Kidney tubule cell (primary cell): Measurements from ENCODE around the gene PMM2.
A peak's percentile ranks its signal among the peaks of the same experiment; 100 is the strongest.
"Not testable (repeated sequence)": the region's sequence is repeated elsewhere in the genome, so short reads cannot be mapped to it uniquely, and the experiment has no call there.

ENCODE experiments used
- DNase-seq: peaks from one replicate; pipeline ENCODE4 v3.0.0-alpha.2; 2018; ENCODE audit warnings: low spot score

Gene PMM2

GRCh38 chr16:8867216-8867931 is 69.7 kb downstream of the PMM2 start:
- no peak for DNase-seq

- DNase-seq: no peak
These were observed 70.3 kb downstream of the PMM2 start for GRCh38 chr16:8867932-8868415.

GRCh38 chr16:8868416-8869211 is 71.0 kb downstream of the PMM2 start, which contains the start of gene CARHSP1:
TSS of gene CARHSP1 (minus strand) at chr16:8869006. CDS start at chr16:8859328, 9,678 bp downstream.
- peak; percentile 93 for DNase-seq

- no peak for DNase-seq
These were observed 71.8 kb downstream of the PMM2 start for GRCh38 chr16:8869212-8869987.

- DNase-seq: not testable (repeated sequence)
These were observed 72.3 kb downstream of the PMM2 start for GRCh38 chr16:8869988-8870241.

GRCh38 chr16:8872071-8872470 is 74.4 kb downstream of the PMM2 start:
- DNase-seq: no peak

GRCh38 chr16:8872967-8873865 is 75.6 kb downstream of the PMM2 start:
- DNase-seq: no peak

GRCh38 chr16:8873866-8874195 is 76.2 kb downstream of the PMM2 start:
- DNase-seq: not testable (repeated sequence)

- no peak for DNase-seq
These were observed 76.7 kb downstream of the PMM2 start for GRCh38 chr16:8874388-8874787.

- not testable (repeated sequence) for DNase-seq
These were observed 77.7 kb downstream of the PMM2 start for GRCh38 chr16:8875317-8875716.

- DNase-seq: peak; percentile 68
These were observed 80.4 kb downstream of the PMM2 start for GRCh38 chr16:8877894-8878522.

GRCh38 chr16:8878523-8878911 is 80.9 kb downstream of the PMM2 start:
- DNase-seq: peak; percentile 97

GRCh38 chr16:8880839-8881510 is 83.3 kb downstream of the PMM2 start:
- no peak for DNase-seq

- no peak for DNase-seq
These were observed 84.5 kb downstream of the PMM2 start, which contains the start of gene LITAFD for GRCh38 chr16:8882041-8882617. TSS of gene LITAFD (plus strand) at chr16:8882351. CDS start at chr16:8884356, 2,005 bp downstream.

- no peak for DNase-seq
These were observed 85.2 kb downstream of the PMM2 start for GRCh38 chr16:8882725-8883377.

- DNase-seq: peak; percentile 82
These were observed 88.3 kb downstream of the PMM2 start for GRCh38 chr16:8885674-8886592.

GRCh38 chr16:8886593-8887430 is 89.2 kb downstream of the PMM2 start:
- DNase-seq: no peak

- DNase-seq: no peak
These were observed 89.8 kb downstream of the PMM2 start for GRCh38 chr16:8887431-8887765.
